H1 (cell line): ENCODE measurements around the gene SSNA1. TPM values are rescaled to one million over a fixed set of nuclear protein-coding genes. Genes with fewer than 3 reads are reported as not detected.

ENCODE experiments used
- CTCF ChIA-PET: fragments of 300-600 bp; sonication (Branson Sonifier 250); formaldehyde crosslinking; loops from one replicate; lab custom pipeline; 2021; ENCODE audit not compliant: partially characterized antibody; lab: Charles Lee
- POLR2A ChIA-PET: fragments of 300-600 bp; sonication (Branson Sonifier 250); formaldehyde crosslinking; loops from one replicate; lab custom pipeline; 2021; ENCODE audit warnings: inconsistent platforms; ENCODE audit not compliant: partially characterized antibody; lab: Charles Lee
- DNase-seq, 2 experiments: peaks; one replicate each; pipeline versions ENCODE4 v3.0.0 to v3.0.0-alpha.2; 2010 to 2022; ENCODE audit warnings: low spot score in 2 of 2, low read depth in 1 of 2, mixed read lengths in 1 of 2
- FAIRE-seq: peaks from 2 replicates; lab custom pipeline; 2011; peaks lifted over from hg19 to GRCh38; lab: Jason Lieb, UNC
- H2AFZ ChIP-seq: 2 replicates; pipeline ENCODE4 v1.8.1; 2012; ENCODE audit warnings: low read length, inconsistent platforms
- H2AK5ac ChIP-seq: 2 replicates; pipeline ENCODE4 v1.6.1; 2013; ENCODE audit warnings: low read depth, low read length
- H2BK120ac ChIP-seq: replicated peaks from 2 replicates; pipeline ENCODE3; 2013; ENCODE audit warnings: low read depth, low read length, inconsistent platforms
- H2BK12ac ChIP-seq: 2 replicates; pipeline ENCODE4 v1.6.1; 2013; ENCODE audit warnings: low read depth, low read length
- H2BK15ac ChIP-seq: 2 replicates; pipeline ENCODE4 v1.6.1; 2013; ENCODE audit warnings: low read length
- H2BK20ac ChIP-seq: 2 replicates; pipeline ENCODE4 v1.6.1; 2013; ENCODE audit warnings: low read length
- H2BK5ac ChIP-seq: 2 replicates; pipeline ENCODE4 v1.6.1; 2013; ENCODE audit warnings: low read depth, low read length
- H3K14ac ChIP-seq: 2 replicates; pipeline ENCODE4 v1.6.1; 2013; ENCODE audit warnings: inconsistent platforms; ENCODE audit not compliant: insufficient read length
- H3K18ac ChIP-seq: 2 replicates; pipeline ENCODE4 v1.6.1; 2013; ENCODE audit warnings: low read length; ENCODE audit errors: extremely low read depth
- H3K23ac ChIP-seq: 2 replicates; pipeline ENCODE4 v1.6.1; 2013; ENCODE audit warnings: inconsistent platforms; ENCODE audit not compliant: insufficient read length
- H3K23me2 ChIP-seq: 2 replicates; pipeline ENCODE4 v1.6.1; 2013; ENCODE audit warnings: low read depth, low read length
- H3K27ac ChIP-seq: 2 replicates; pipeline ENCODE4 v1.6.1; 2011; ENCODE audit warnings: low read depth, low read length, inconsistent platforms
- H3K27me3 ChIP-seq, 4 experiments: replicated peaks in 1 of 4; 1 replicate in 1 of 4; 2 replicates in 3 of 4; pipeline versions ENCODE4 v1.6.1 to v1.8.1; 2011 to 2013; ENCODE audit warnings: low read length in 3 of 4, mild to moderate bottlenecking in 3 of 4, inconsistent platforms in 2 of 4, mixed read lengths in 2 of 4, moderate library complexity in 1 of 4; ENCODE audit not compliant: control insufficient read depth in 3 of 4, insufficient read depth in 3 of 4; ENCODE audit errors: extremely low read depth in 1 of 4
- H3K36me3 ChIP-seq, 4 experiments: 2 replicates each; pipeline versions ENCODE4 v1.6.1 to v1.8.1; 2011 to 2013; ENCODE audit warnings: mild to moderate bottlenecking in 4 of 4, low read length in 3 of 4, moderate library complexity in 2 of 4, control low read depth in 1 of 4, inconsistent platforms in 1 of 4; ENCODE audit not compliant: insufficient read depth in 4 of 4, control insufficient read depth in 2 of 4
- H3K4ac ChIP-seq: replicated peaks from 2 replicates; pipeline ENCODE3; 2013; ENCODE audit warnings: low read length, low read depth, mixed read lengths, inconsistent platforms; ENCODE audit not compliant: insufficient read length
- H3K4me1 ChIP-seq, 4 experiments: replicated peaks in 1 of 4; 1 replicate in 1 of 4; 2 replicates in 3 of 4; pipeline versions ENCODE4 v1.6.1 to v1.8.1; 2011 to 2013; ENCODE audit warnings: low read length in 3 of 4, inconsistent platforms in 2 of 4, mixed read lengths in 1 of 4; ENCODE audit not compliant: insufficient read depth in 4 of 4, control insufficient read depth in 3 of 4
- H3K4me2 ChIP-seq, 2 experiments: 2 replicates each; pipeline versions ENCODE4 v1.6.1 to v1.8.1; 2011 to 2013; ENCODE audit warnings: low read depth in 2 of 2, low read length in 2 of 2, control low read depth in 1 of 2, inconsistent platforms in 1 of 2, mild to moderate bottlenecking in 1 of 2; ENCODE audit not compliant: insufficient read depth in 1 of 2
- H3K4me3 ChIP-seq, 4 experiments: fragments of 200-600, 300-600 bp in 1 of 4; sonication (generic), shearing (Covaris generic), sonication (Bioruptor Twin) in 1 of 4; 2 replicates each; pipeline versions ENCODE4 v1.5.1 to v1.8.1; 2011 to 2016; ENCODE audit warnings: low read length in 4 of 4, low read depth in 3 of 4, control low read depth in 2 of 4, inconsistent platforms in 2 of 4, mild to moderate bottlenecking in 2 of 4, mixed read lengths in 1 of 4, moderate library complexity in 1 of 4; ENCODE audit not compliant: insufficient read depth in 2 of 4; ENCODE audit errors: extremely low read depth in 1 of 4
- H3K56ac ChIP-seq: replicated peaks from 2 replicates; pipeline ENCODE3; 2013; ENCODE audit warnings: low read depth, mild to moderate bottlenecking, mixed read lengths, low read length, inconsistent platforms; ENCODE audit not compliant: insufficient read length
- H3K79me1 ChIP-seq: 2 replicates; pipeline ENCODE4 v1.6.1; 2013; ENCODE audit warnings: low read depth, low read length, control low read depth
- H3K79me2 ChIP-seq, 2 experiments: 2 replicates each; pipeline versions ENCODE4 v1.6.1 to v1.8.1; 2012 to 2013; ENCODE audit warnings: low read length in 2 of 2, mild to moderate bottlenecking in 2 of 2, inconsistent platforms in 1 of 2; ENCODE audit not compliant: insufficient read depth in 2 of 2, control insufficient read depth in 1 of 2
- H3K9ac ChIP-seq, 4 experiments: replicated peaks in 1 of 4; 1 replicate in 1 of 4; 2 replicates in 3 of 4; pipeline versions ENCODE4 v1.6.1 to v1.8.1; 2011 to 2013; ENCODE audit warnings: low read depth in 3 of 4, low read length in 3 of 4, control low read depth in 2 of 4, mild to moderate bottlenecking in 2 of 4, moderate library complexity in 2 of 4, inconsistent platforms in 1 of 4; ENCODE audit errors: extremely low read depth in 1 of 4
- H3K9me3 ChIP-seq, 2 experiments: 2 replicates each; pipeline versions ENCODE4 v1.6.1 to v1.8.1; 2012 to 2013; ENCODE audit warnings: mild to moderate bottlenecking in 2 of 2, moderate library complexity in 2 of 2, control low read depth in 1 of 2, inconsistent platforms in 1 of 2, low read depth in 1 of 2, low read length in 1 of 2, mixed read lengths in 1 of 2; ENCODE audit not compliant: insufficient read depth in 2 of 2
- H4K20me1 ChIP-seq, 2 experiments: replicated peaks in 1 of 2; 2 replicates each; pipeline versions ENCODE3 to v1.8.1; 2011 to 2013; ENCODE audit warnings: inconsistent platforms in 2 of 2, low read length in 2 of 2, mild to moderate bottlenecking in 1 of 2; ENCODE audit not compliant: insufficient read depth in 2 of 2, control insufficient read depth in 1 of 2
- H4K5ac ChIP-seq: 2 replicates; pipeline ENCODE4 v1.6.1; 2013; ENCODE audit warnings: low read length, low read depth, mixed read lengths, inconsistent platforms; ENCODE audit not compliant: insufficient read length
- H4K8ac ChIP-seq: 2 replicates; pipeline ENCODE4 v1.8.0; 2013; ENCODE audit warnings: mild to moderate bottlenecking, moderate library complexity, low read length, inconsistent platforms; ENCODE audit not compliant: insufficient read depth; ENCODE audit errors: extremely low read depth
- H4K91ac ChIP-seq: replicated peaks from 2 replicates; pipeline ENCODE3; 2013; ENCODE audit warnings: low read length, mixed read lengths, inconsistent platforms; ENCODE audit not compliant: insufficient read length
- HDAC6 ChIP-seq: IDR thresholded peaks from one replicate; pipeline ENCODE4 v1.7.1; 2012; ENCODE audit warnings: low read depth, mild to moderate bottlenecking, inconsistent platforms, low read length, moderate library complexity
- POU5F1 ChIP-seq: IDR thresholded peaks from 2 replicates; pipeline ENCODE4 v1.6.1; 2011; ENCODE audit warnings: low read depth, mild to moderate bottlenecking, low read length, moderate library complexity
- SIRT6 ChIP-seq: IDR thresholded peaks from one replicate; pipeline ENCODE4 v1.7.1; 2012; ENCODE audit warnings: low read length, inconsistent platforms
- SRF ChIP-seq: IDR thresholded peaks from 2 replicates; pipeline ENCODE4 v1.6.1; 2011; ENCODE audit warnings: mild to moderate bottlenecking, low read depth, low read length, moderate library complexity
- WGBS, 2 experiments: shearing (Covaris generic) in 1 of 2; methylation state at CpG; one replicate each; pipeline versions ENCODE4 v1.1.6 to v1.1.7; 2013 to 2015; ENCODE audit warnings: low lambda C conversion rate in 2 of 2, mixed read lengths in 2 of 2, inconsistent platforms in 1 of 2, low coverage in 1 of 2, missing lambda C conversion rate in 1 of 2; ENCODE audit not compliant: insufficient replicate concordance in 2 of 2, insufficient coverage in 1 of 2, insufficient read length in 1 of 2; ENCODE audit errors: extremely low coverage in 1 of 2, missing lambda C conversion rate in 1 of 2; 5-methylcytosine and 5-hydroxymethylcytosine counted together
- polyA plus RNA-seq, 7 experiments: library from polyadenylated mRNA; depleted of rRNA in 3 of 7; stranded (reverse) in 5 of 7; unstranded in 2 of 7; fragments of >200 nt in 5 of 7; fragments of 200-250 nt in 2 of 7; gene quantifications; 1 replicate in 5 of 7; 2 replicates in 1 of 7; 4 replicates in 1 of 7; pipeline versions ENCODE4 v1.2.1 to v1.2.3, GENCODE V29; 2011 to 2013; ENCODE audit warnings: missing spikeins in 2 of 7, mixed read lengths in 2 of 7
- total RNA-seq: library from RNA; stranded (reverse); fragmentation: NEBNext Ultra II Directional; extraction: Animal tissue kit (Norgen Biotek cat#: 25700); gene quantifications from 2 replicates; pipeline ENCODE4 v1.2.1, GENCODE V29; 2021

The SSNA1 gene
- total and polyA plus RNA-seq, 2 of the 8 experiments (the other 6 are each of a cell fraction or from before 2014, with no cell fraction given) = 87.3 to 157 TPM

DNA sequence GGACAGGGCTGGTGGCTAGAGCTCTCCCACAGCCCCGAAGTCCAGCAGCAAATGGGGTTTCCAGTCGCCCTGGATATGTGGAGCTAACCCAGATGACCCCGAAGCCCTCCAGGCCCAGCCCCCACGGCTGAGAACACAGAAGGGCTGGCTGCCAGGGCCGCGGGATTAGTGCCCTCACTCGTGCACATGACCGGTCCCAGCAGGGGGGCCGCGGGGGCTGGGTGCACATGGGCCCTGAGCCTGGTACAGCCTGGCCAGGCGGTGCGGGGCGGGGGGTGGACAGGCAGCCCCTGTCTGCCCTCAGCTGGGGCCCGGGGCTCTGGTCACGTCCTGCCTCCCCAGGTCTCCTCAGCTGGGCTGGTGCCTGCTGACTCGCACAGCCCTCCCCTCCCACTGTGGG lies 5.9 kb downstream of the SSNA1 start:
- Histone ChIP-seq H3K27me3 (no peaks in the 10 kb centered on the region), H2AFZ (no peak overlapping the region), H3K79me1 (peaks cover 24% of the 10 kb centered on the region), H3K18ac (no peak overlapping the region), H2AK5ac (no peak overlapping the region), H4K5ac (no peak overlapping the region), H3K23me2 (no peaks in the 10 kb centered on the region; the same call in 1 of the 2 replicates), H2BK20ac (no peak overlapping the region), H2BK15ac (no peak overlapping the region), H3K56ac (no peak overlapping the region), H3K9me3 (no peaks in the 10 kb centered on the region), H3K4me2 (no peak overlapping the region), H3K14ac (no peak overlapping the region), H3K4me1 (peaks cover 0 to 27% (median 15%) of the 10 kb centered on the region in 4 experiments; a peak in 6 of 7 replicates), H3K4ac (no peak overlapping the region), H2BK12ac (no peak overlapping the region), H3K27ac (peak overlapping the region; percentile 19; the same call in 1 of the 2 replicates), H3K4me3 (no peak overlapping the region), H4K8ac (peak overlapping the region; percentile 36; the same call in 1 of the 2 replicates), H3K9ac (no peak overlapping the region; a peak in 1 of 7 replicates), H3K23ac (no peak overlapping the region), H4K20me1 (peaks cover 15 to 36% of the 10 kb centered on the region in 2 experiments), H3K79me2 (peaks cover 0 to 30% of the 10 kb centered on the region in 2 experiments; a peak in 1 of 4 replicates), H2BK120ac (no peak overlapping the region), H3K36me3 (peaks cover 0 to 4% (median 1%) of the 10 kb centered on the region in 4 experiments; a peak in 2 of 8 replicates), H4K91ac (no peak overlapping the region), H2BK5ac (peak overlapping the region; percentile 60; the same call in 1 of the 2 replicates)
- 77% methylated on average over 10 of the region's 16 CpGs; no CpG with 5 or more reads in 1 of the 2 experiments for WGBS, 2 experiments
- DNase-seq (no peak), FAIRE-seq (no peak)
- TF ChIP-seq POU5F1 (no peak), SIRT6 (no peak), SRF (no peak), HDAC6 (no peak)
- CTCF ChIA-PET = interaction anchor here (1.2 to 14.0 kb wide), 8 partner anchors 7 to 76 kb away, joined by 3 to 204 read pairs (median 7); partner anchors contain the start of genes CYSRT1, NDOR1, RNF208 and RNF224
- POLR2A ChIA-PET = interaction anchor here (0.9 to 11.0 kb wide), 8 partner anchors 12 to 65 kb away, joined by 3 to 107 read pairs (median 6); partner anchors contain the start of genes LRRC26, NDOR1, TMEM203 and TUBB4B
